HepG2 (cell line): ENCODE data around the gene ZDHHC14. TPM values are rescaled to one million over a fixed set of nuclear protein-coding genes. Genes with fewer than 3 reads are reported as not detected.
A peak's percentile ranks its signal among the peaks of the same experiment; 100 is the strongest.

Source experiments
- IRF2 ChIP-seq: IDR thresholded peaks from 2 replicates; pipeline ENCODE4 v1.6.1; 2018; ENCODE audit warnings: missing genetic modification reagents, missing compliant biosample characterization
- MED8 ChIP-seq: sonication (generic); formaldehyde crosslinking; IDR thresholded peaks from 2 replicates; pipeline ENCODE4 v1.8.1; 2023; ENCODE audit warnings: mild to moderate bottlenecking, missing genetic modification reagents; ENCODE audit not compliant: insufficient replicate concordance
- NCOA2 ChIP-seq: sonication (generic); formaldehyde crosslinking; IDR thresholded peaks from 2 replicates; pipeline ENCODE4 v1.8.0; 2022; ENCODE audit warnings: inconsistent platforms
- NR3C1 ChIP-seq: sonication (generic); formaldehyde crosslinking; IDR thresholded peaks from 2 replicates; pipeline ENCODE4 v1.4.0; 2020; ENCODE audit warnings: missing genetic modification reagents
- RCOR2 ChIP-seq: IDR thresholded peaks from 2 replicates; pipeline ENCODE4 v1.6.1; 2016; ENCODE audit warnings: missing biosample characterization, missing genetic modification reagents
- ZNF761 ChIP-seq: sonication (generic); formaldehyde crosslinking; conservative IDR thresholded peaks from 2 replicates; pipeline ENCODE4 v1.4.0; 2020; ENCODE audit warnings: mild to moderate bottlenecking, missing genetic modification reagents
- polyA plus RNA-seq, 8 experiments: library from polyadenylated mRNA; depleted of rRNA in 3 of 8; stranded (reverse) in 7 of 8; unstranded in 1 of 8; fragments of >200 nt; fragmentation: Illumina TruSeq in 4 of 8; extraction: Trizol in 4 of 8; gene quantifications; 2 replicates each; pipeline versions ENCODE4 v1.2.1 to v1.2.3, GENCODE V29; 2011 to 2016; ENCODE audit warnings: low read depth in 4 of 8, missing spikeins in 1 of 8, mixed read lengths in 1 of 8; ENCODE audit not compliant: insufficient read depth in 1 of 8
- total RNA-seq, 5 experiments: library from RNA; depleted of rRNA; stranded (reverse); fragments of >200 nt; fragmentation: Illumina TruSeq; extraction: Trizol; gene quantifications; 2 replicates each; pipeline ENCODE4 v1.2.3, GENCODE V29; 2016; ENCODE audit warnings: low read depth in 1 of 5
- TF ChIP-seq, protein P1 (sequence below): sonication (generic); formaldehyde crosslinking; IDR thresholded peaks from 2 replicates; pipeline ENCODE4 v1.9.0; 2021; ENCODE audit warnings: mild to moderate bottlenecking, missing genetic modification reagents
- TF ChIP-seq, protein P2 (sequence below): sonication (generic); formaldehyde crosslinking; IDR thresholded peaks from 2 replicates; pipeline ENCODE4 v1.4.0; 2020; ENCODE audit warnings: mild to moderate bottlenecking, missing genetic modification reagents
- TF ChIP-seq, protein P3 (sequence below): sonication (generic); formaldehyde crosslinking; IDR thresholded peaks from 2 replicates; pipeline ENCODE4 v1.8.1; 2023; ENCODE audit warnings: missing genetic modification reagents, inconsistent platforms, borderline replicate concordance

Gene ZDHHC14
- total and polyA plus RNA-seq, 2 of the 13 experiments (the other 11 are each of a cell fraction or from before 2014, with no cell fraction given), result 3.7 to 9.5 TPM

DNA sequence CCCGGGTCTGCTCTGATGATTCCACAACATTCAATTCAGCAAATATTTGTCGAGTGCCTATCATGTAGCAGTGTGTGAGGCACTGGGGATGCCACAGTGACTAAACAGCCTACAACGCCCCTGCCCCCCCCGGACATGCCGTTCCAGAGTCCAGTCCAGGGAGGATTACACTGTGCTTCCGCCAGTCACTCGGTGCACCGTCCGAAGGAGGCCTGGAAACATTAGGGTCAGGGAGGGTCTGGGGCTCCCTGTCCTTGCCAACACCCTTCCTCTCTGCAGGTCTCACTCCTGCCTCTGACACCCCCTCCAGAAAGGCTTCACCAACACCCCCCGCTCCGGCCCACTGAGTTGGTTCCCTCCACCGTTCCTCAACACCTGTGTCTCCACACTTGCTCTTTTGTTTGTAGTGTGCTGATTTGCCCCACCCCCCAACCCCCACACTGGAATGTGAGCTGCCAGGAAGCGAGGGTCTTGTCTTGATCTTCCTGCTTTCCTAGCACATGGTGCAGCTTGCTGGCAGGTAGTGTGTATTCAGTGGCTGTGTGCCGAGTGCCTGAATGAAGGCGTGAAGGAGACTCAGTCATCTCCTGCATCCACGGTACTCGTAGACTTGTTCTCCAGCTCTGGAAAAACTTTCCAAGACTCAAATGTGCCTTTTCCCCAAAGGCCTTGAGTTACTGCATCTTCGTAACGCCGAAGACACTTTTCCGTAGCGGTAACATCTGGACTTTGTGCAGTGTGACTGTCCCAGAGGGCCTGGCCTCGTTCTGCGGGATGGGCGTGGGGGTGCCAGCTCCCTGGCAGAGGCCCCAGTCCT, 150.4 kb downstream of the ZDHHC14 start (continued):
- TF ChIP-seq, protein P1, sequence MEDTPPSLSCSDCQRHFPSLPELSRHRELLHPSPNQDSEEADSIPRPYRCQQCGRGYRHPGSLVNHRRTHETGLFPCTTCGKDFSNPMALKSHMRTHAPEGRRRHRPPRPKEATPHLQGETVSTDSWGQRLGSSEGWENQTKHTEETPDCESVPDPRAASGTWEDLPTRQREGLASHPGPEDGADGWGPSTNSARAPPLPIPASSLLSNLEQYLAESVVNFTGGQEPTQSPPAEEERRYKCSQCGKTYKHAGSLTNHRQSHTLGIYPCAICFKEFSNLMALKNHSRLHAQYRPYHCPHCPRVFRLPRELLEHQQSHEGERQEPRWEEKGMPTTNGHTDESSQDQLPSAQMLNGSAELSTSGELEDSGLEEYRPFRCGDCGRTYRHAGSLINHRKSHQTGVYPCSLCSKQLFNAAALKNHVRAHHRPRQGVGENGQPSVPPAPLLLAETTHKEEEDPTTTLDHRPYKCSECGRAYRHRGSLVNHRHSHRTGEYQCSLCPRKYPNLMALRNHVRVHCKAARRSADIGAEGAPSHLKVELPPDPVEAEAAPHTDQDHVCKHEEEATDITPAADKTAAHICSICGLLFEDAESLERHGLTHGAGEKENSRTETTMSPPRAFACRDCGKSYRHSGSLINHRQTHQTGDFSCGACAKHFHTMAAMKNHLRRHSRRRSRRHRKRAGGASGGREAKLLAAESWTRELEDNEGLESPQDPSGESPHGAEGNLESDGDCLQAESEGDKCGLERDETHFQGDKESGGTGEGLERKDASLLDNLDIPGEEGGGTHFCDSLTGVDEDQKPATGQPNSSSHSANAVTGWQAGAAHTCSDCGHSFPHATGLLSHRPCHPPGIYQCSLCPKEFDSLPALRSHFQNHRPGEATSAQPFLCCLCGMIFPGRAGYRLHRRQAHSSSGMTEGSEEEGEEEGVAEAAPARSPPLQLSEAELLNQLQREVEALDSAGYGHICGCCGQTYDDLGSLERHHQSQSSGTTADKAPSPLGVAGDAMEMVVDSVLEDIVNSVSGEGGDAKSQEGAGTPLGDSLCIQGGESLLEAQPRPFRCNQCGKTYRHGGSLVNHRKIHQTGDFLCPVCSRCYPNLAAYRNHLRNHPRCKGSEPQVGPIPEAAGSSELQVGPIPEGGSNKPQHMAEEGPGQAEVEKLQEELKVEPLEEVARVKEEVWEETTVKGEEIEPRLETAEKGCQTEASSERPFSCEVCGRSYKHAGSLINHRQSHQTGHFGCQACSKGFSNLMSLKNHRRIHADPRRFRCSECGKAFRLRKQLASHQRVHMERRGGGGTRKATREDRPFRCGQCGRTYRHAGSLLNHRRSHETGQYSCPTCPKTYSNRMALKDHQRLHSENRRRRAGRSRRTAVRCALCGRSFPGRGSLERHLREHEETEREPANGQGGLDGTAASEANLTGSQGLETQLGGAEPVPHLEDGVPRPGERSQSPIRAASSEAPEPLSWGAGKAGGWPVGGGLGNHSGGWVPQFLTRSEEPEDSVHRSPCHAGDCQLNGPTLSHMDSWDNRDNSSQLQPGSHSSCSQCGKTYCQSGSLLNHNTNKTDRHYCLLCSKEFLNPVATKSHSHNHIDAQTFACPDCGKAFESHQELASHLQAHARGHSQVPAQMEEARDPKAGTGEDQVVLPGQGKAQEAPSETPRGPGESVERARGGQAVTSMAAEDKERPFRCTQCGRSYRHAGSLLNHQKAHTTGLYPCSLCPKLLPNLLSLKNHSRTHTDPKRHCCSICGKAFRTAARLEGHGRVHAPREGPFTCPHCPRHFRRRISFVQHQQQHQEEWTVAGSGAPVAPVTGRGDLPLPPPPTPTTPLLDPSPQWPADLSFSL (CRISPR knock-in tag), result peak; percentile 92
- TF ChIP-seq, protein P2, sequence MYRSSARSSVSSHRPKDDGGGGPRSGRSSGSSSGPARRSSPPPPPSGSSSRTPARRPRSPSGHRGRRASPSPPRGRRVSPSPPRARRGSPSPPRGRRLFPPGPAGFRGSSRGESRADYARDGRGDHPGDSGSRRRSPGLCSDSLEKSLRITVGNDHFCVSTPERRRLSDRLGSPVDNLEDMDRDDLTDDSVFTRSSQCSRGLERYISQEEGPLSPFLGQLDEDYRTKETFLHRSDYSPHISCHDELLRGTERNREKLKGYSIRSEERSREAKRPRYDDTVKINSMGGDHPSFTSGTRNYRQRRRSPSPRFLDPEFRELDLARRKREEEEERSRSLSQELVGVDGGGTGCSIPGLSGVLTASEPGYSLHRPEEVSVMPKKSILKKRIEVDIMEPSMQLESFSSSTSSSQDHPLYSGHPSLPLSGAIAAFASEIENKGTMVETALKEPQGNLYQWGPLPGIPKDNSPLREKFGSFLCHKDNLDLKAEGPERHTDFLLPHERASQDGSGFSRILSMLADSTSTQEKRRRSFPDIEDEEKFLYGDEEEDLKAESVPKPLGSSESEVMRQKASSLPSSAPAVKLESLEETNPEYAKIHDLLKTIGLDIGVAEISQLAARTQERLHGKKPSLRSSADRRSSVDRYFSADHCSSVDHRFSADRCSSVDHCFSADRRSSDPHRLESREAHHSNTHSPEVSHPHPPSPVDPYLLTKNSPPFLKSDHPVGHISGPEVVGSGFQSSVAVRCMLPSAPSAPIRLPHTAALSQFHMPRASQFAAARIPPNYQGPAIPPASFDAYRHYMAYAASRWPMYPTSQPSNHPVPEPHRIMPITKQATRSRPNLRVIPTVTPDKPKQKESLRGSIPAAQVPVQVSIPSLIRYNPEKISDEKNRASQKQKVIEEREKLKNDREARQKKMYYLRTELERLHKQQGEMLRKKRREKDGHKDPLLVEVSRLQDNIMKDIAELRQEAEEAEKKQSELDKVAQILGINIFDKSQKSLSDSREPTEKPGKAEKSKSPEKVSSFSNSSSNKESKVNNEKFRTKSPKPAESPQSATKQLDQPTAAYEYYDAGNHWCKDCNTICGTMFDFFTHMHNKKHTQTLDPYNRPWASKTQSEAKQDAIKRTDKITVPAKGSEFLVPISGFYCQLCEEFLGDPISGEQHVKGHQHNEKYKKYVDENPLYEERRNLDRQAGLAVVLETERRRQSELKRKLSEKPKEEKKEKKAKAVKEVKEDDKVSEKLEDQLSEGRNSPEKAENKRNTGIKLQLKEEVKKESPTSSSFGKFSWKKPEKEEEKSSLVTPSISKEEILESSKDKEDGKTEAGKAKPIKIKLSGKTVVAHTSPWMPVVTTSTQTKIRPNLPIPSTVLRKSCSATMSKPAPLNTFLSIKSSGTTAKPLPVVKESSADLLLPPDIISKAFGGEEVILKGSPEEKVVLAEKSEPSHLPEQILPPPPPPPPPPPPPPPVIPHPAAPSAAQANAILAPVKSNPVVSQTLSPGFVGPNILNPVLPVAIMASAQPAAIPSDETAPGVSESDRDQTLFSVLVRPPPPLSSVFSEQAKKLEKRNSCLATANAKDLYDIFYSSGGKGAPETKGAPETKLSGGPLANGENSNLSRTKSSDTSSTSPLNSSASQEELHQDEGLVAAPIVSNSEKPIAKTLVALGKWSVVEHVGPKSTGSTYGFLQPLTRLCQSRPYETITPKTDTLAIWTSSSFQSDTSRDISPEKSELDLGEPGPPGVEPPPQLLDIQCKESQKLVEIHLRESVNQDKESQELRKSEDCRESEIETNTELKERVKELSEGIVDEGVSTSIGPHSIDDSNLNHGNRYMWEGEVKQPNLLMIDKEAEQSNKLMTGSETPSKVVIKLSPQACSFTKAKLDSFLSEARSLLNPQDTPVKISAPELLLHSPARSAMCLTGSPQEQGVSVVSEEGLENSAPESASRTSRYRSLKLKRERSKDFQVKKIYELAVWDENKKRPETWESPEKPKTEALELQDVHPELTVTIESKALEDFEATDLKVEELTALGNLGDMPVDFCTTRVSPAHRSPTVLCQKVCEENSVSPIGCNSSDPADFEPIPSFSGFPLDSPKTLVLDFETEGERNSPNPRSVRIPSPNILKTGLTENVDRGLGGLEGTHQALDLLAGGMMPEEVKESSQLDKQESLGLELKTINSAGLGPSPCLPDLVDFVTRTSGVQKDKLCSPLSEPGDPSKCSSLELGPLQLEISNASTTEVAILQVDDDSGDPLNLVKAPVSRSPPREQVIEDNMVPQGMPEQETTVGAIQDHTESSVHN (CRISPR knock-in tag), result peak; percentile 29
- TF ChIP-seq MED8 (peak; percentile 97), RCOR2 (CRISPR knock-in tag) (peak; percentile 96), IRF2 (CRISPR knock-in tag) (peak; percentile 97), NR3C1 (no peak), NCOA2 (peak; percentile 97), ZNF761 (CRISPR knock-in tag) (peak; percentile 98)
- TF ChIP-seq, protein P3, sequence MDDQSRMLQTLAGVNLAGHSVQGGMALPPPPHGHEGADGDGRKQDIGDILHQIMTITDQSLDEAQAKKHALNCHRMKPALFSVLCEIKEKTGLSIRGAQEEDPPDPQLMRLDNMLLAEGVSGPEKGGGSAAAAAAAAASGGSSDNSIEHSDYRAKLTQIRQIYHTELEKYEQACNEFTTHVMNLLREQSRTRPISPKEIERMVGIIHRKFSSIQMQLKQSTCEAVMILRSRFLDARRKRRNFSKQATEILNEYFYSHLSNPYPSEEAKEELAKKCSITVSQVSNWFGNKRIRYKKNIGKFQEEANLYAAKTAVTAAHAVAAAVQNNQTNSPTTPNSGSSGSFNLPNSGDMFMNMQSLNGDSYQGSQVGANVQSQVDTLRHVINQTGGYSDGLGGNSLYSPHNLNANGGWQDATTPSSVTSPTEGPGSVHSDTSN (CRISPR knock-in tag), result no peak
